Activated CD8-positive, alpha-beta memory T cell treated with anti-CD3 and anti-CD28 coated beads for 4 hours (primary cell): Measurements from ENCODE around the gene MBNL3.
"Not testable (repeated sequence)": the region's sequence is repeated elsewhere in the genome, so short reads cannot be mapped to it uniquely, and the experiment has no call there.

Experiments used
- DNase-seq, 2 donors: peaks; one replicate each; pipeline ENCODE4 v3.0.0-alpha.2; 2020; ENCODE audit warnings: low read depth in 2 of 2

Gene MBNL3

DNA sequence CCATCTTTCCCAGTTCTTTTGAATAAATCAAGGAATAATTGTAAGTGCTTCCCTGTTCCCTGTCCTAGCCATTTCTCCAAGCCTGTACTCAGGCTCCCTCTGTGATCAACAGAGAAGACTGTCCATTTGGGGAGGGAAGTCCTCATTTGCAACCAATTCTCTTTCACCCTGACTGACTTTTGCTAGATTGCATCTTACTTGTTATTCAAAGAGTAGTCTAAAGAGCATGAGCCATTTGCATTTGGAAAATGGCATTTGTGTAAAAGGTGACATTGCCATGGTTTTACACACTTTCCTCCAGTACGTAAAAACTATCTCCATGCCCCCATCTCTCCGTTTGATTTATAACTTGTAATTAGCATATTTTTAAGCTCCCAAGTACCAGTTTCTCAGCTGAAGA is 110.6 kb downstream of the MBNL3 start:
- DNase-seq: no peak

DNA sequence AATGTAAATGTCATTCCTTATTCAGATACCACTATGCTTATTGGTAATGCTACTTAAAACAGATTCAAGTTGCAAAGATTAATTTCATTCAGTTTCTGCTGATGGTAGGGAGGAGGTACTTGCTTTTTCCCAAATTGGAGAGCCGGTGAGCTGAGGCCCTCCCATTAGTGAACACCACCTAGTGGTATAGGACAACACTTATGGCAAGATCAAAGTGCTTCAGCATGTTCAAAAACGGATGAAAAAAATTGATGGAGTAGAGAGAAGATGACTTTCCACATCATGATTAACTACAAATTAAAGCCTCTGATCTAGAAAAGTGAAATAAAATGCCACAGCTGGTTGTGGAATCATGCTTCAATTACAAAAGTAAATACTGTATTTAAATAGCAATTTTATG is 112.9 kb downstream of the MBNL3 start:
- no peak for DNase-seq

- no peak for DNase-seq
These were observed 115.2 kb downstream of the MBNL3 start for GRCh38 chrX:132373610-132374009.

GRCh38 chrX:132369617-132370326 is 119.1 kb downstream of the MBNL3 start:
- DNase-seq: no peak

GRCh38 chrX:132367984-132368383 is 120.9 kb downstream of the MBNL3 start:
- no peak for DNase-seq

DNA sequence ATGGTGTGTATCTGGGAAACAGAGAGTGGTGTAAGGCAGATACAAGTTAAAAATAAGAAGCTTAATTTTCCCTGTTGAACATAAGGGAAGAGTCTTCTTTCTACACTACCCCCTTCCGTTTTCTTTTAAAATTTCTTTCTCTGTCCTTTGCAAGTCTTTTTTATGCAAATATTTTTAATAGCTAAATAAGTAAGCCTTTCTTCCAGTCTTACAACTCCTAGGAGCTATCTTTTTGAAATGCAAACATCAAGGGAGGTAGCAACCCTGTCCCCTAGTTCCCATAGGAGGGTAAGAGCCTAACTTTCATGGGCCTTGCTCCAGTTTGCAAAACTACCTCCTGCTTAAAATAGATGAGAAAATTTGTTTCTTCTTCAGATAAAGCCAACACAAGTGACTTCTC is 121.5 kb downstream of the MBNL3 start:
- no peak for DNase-seq

DNA sequence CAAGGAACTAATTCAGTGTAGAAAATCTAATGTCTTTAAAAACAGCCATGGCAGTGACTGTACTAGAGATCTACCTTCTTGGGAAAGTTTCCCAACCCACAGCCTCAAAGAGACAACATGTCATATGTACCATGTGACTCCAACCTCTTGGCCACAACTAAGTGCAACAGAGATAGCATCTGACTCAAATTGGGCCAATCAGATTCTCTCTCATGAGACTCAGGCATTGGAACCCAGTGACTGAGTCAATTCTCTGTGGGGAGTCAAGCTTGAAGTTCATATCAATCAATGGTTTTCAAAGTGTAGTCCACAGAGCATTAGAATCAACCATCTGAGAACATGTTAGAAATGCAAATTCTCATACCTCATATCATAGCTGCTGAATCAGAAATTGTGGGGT is 123.3 kb downstream of the MBNL3 start:
- DNase-seq: no peak

DNA sequence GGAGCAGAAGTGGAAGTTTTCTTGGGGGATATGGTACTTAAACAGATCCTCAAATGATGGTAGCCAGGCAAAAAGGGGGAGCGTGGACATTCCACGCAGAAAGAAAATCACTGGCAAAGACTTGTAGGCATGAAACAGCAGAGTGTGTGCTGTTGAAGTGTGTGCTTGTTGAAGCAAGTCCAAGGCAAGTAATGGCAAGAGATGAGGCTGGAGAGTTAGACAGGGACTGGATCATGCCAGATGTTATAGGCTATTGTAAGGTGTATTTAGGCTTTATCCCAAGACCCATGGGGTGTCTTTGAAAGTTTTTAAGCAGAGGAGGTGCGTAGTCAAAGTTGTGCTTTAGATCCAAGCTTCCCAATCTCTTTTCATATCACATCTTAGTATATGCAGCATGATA is 124.5 kb downstream of the MBNL3 start:
- DNase-seq: no peak

- no peak for DNase-seq
These were observed 135.4 kb downstream of the MBNL3 start for GRCh38 chrX:132353430-132353829.

GRCh38 chrX:132336172-132336571 is 152.7 kb downstream of the MBNL3 start:
- DNase-seq: no peak

- no peak for DNase-seq
These were observed 155.5 kb downstream of the MBNL3 start for GRCh38 chrX:132333351-132333750.

- no peak for DNase-seq
These were observed 157.3 kb downstream of the MBNL3 start for GRCh38 chrX:132331532-132331931.

GRCh38 chrX:132331000-132331399 is 157.8 kb downstream of the MBNL3 start:
- no peak for DNase-seq

GRCh38 chrX:132330156-132330729 is 158.6 kb downstream of the MBNL3 start:
- DNase-seq: no peak

- not testable (repeated sequence) for DNase-seq
These were observed 161.9 kb downstream of the MBNL3 start for GRCh38 chrX:132326960-132327359.
